CD4-positive, alpha-beta T cell (primary cell): ENCODE data around the gene TAF6L. TPM values are rescaled to one million over a fixed set of nuclear protein-coding genes. Genes with fewer than 3 reads are reported as not detected.
"Not testable (repeated sequence)": the region's sequence is repeated elsewhere in the genome, so short reads cannot be mapped to it uniquely, and the experiment has no call there.

ENCODE experiments used
- ATAC-seq: fragments of 200-7000 bp; cut with Tn5 transposase; one replicate; pipeline ENCODE4 v1.10.0; 2022; ENCODE audit warnings: mild to moderate bottlenecking; ENCODE audit not compliant: poor library complexity
- CTCF ChIA-PET: fragments of 350-600 bp; sonication (Branson Sonifier 250); formaldehyde crosslinking; loops from one replicate; lab custom pipeline; 2021; ENCODE audit warnings: antibody characterized with exemption, inconsistent platforms; lab: Charles Lee
- POLR2A ChIA-PET: fragments of 350-600 bp; sonication (Branson Sonifier 250); formaldehyde crosslinking; loops from one replicate; lab custom pipeline; 2021; ENCODE audit warnings: antibody characterized with exemption, inconsistent platforms; lab: Charles Lee
- DNase-seq, 14 experiments: peaks; one replicate each; pipeline ENCODE4 v3.0.0-alpha.2; 2013 to 2020; ENCODE audit warnings: mixed read lengths in 2 of 14
- H3K27ac ChIP-seq, 2 donors: one replicate each; pipeline versions ENCODE4 v1.5.1 to v1.7.0; 2013; ENCODE audit warnings: low read length in 2 of 2, low read depth in 1 of 2, mild to moderate bottlenecking in 1 of 2
- H3K27me3 ChIP-seq, 2 experiments: 1 replicate in 1 of 2; 2 replicates in 1 of 2; pipeline versions ENCODE4 v1.6.1 to v1.7.0; 2013; ENCODE audit warnings: low read length in 2 of 2, control low read depth in 1 of 2, mild to moderate bottlenecking in 1 of 2, moderate library complexity in 1 of 2; ENCODE audit not compliant: insufficient read depth in 2 of 2, control insufficient read depth in 1 of 2
- H3K36me3 ChIP-seq: one replicate; pipeline ENCODE4 v1.6.1; 2013; ENCODE audit warnings: low read length, control low read depth; ENCODE audit not compliant: insufficient read depth
- H3K4me1 ChIP-seq: one replicate; pipeline ENCODE4 v1.6.1; 2013; ENCODE audit warnings: low read length, control low read depth; ENCODE audit not compliant: insufficient read depth
- H3K4me3 ChIP-seq: one replicate; pipeline ENCODE4 v1.5.1; 2013; ENCODE audit warnings: mild to moderate bottlenecking, low read length, moderate library complexity
- H3K9me3 ChIP-seq, 2 experiments: 1 replicate in 1 of 2; 2 replicates in 1 of 2; pipeline versions ENCODE4 v1.6.1 to v1.7.0; 2013; ENCODE audit warnings: low read length in 2 of 2, mild to moderate bottlenecking in 2 of 2, control low read depth in 1 of 2, moderate library complexity in 1 of 2; ENCODE audit not compliant: control insufficient read depth in 1 of 2, insufficient read depth in 1 of 2
- H3K27ac Mint-ChIP-seq: one replicate; pipeline ENCODE4 v1.8.0; 2020; ENCODE audit warnings: mixed read lengths
- H3K27me3 Mint-ChIP-seq: one replicate; pipeline ENCODE4 v1.8.0; 2021; ENCODE audit warnings: mixed read lengths
- H3K36me3 Mint-ChIP-seq: one replicate; pipeline ENCODE4 v1.8.0; 2021; ENCODE audit warnings: low read depth, mixed read lengths
- H3K4me1 Mint-ChIP-seq: one replicate; pipeline ENCODE4 v1.8.0; 2021; ENCODE audit warnings: low read depth, mixed read lengths
- H3K4me3 Mint-ChIP-seq: one replicate; pipeline ENCODE4 v1.8.0; 2020; ENCODE audit warnings: mild to moderate bottlenecking, mixed read lengths
- H3K9me3 Mint-ChIP-seq: one replicate; pipeline ENCODE4 v1.8.0; 2020; ENCODE audit warnings: mixed read lengths
- intact Hi-C, 2 experiments: fragments of 100-400 bp; cut with DNase I in 1 of 2; cut with micrococcal nuclease in 1 of 2; formaldehyde crosslinking; loops; one replicate each; pipeline versions ENCODE4 v1.15.1 to v1.9.0; 2023 to 2025; cut with DNase I, micrococcal nuclease
- total RNA-seq, 174 experiments: library from RNA in 2 of 174; stranded (reverse) in 2 of 174; gene quantifications; one replicate each; pipeline ENCODE4 v1.2.3 and lab custom pipeline; 2021 to 2026
- TF ChIP-seq, protein P1 (sequence below): fragments of 200-600 bp; IDR thresholded peaks from one replicate; pipeline ENCODE4 v1.8.0; 2022; ENCODE audit warnings: antibody characterized with exemption, mild to moderate bottlenecking

TAF6L gene
- total RNA-seq, 2 experiments from 2014 or later, result 11.5 to 11.8 TPM

DNA sequence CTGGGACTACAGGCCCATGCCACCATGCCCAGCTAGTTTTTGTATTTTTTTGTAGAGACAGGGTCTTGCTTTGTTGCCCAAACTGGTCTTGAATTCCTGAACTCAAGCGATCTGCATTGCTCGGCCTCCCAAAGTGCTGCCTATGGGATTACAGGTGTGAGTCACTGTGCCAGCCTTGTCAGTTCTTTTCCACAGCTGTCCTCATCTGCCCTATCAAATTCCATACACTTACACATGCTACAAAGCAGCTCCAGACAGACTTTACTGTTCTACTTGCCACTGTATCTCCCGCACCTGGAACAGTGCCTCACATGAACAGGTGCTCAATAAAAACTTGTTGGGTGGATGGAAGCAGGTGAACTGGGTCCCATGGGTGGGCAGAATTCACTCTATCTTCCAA, 52.5 kb downstream of the TAF6L start:
- POLR2A ChIA-PET, result interaction anchor here (1.1 to 1.5 kb wide), 4 partner anchors 18 to 232 kb away, joined by 3 to 8 read pairs (median 6); partner anchors contain the start of genes NXF1 and TUT1
- Histone ChIP-seq H3K36me3 (peaks cover 84% of the 10 kb centered on the region), H3K27me3 (no peaks in the 10 kb centered on the region), H3K27ac (no peak overlapping the region), H3K9me3 (no peaks in the 10 kb centered on the region), H3K4me1 (peaks cover 14% of the 10 kb centered on the region), H3K4me3 (no peak overlapping the region)
- Mint-ChIP-seq H3K27ac (no peak overlapping the region), H3K4me1 (peaks cover 11% of the 10 kb centered on the region), H3K36me3 (peaks cover 80% of the 10 kb centered on the region), H3K9me3 (no peaks in the 10 kb centered on the region), H3K4me3 (no peak overlapping the region), H3K27me3 (no peaks in the 10 kb centered on the region)
- no peak for ATAC-seq
- no peak for DNase-seq
- TF ChIP-seq, protein P1, sequence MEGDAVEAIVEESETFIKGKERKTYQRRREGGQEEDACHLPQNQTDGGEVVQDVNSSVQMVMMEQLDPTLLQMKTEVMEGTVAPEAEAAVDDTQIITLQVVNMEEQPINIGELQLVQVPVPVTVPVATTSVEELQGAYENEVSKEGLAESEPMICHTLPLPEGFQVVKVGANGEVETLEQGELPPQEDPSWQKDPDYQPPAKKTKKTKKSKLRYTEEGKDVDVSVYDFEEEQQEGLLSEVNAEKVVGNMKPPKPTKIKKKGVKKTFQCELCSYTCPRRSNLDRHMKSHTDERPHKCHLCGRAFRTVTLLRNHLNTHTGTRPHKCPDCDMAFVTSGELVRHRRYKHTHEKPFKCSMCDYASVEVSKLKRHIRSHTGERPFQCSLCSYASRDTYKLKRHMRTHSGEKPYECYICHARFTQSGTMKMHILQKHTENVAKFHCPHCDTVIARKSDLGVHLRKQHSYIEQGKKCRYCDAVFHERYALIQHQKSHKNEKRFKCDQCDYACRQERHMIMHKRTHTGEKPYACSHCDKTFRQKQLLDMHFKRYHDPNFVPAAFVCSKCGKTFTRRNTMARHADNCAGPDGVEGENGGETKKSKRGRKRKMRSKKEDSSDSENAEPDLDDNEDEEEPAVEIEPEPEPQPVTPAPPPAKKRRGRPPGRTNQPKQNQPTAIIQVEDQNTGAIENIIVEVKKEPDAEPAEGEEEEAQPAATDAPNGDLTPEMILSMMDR, result no peak
- intact Hi-C loops, result no loop called here
- CTCF ChIA-PET, result interaction anchor here (0.6 kb wide), 1 partner anchor 1451 kb away, joined by 3 read pairs; no protein-coding TSS in a partner anchor

DNA sequence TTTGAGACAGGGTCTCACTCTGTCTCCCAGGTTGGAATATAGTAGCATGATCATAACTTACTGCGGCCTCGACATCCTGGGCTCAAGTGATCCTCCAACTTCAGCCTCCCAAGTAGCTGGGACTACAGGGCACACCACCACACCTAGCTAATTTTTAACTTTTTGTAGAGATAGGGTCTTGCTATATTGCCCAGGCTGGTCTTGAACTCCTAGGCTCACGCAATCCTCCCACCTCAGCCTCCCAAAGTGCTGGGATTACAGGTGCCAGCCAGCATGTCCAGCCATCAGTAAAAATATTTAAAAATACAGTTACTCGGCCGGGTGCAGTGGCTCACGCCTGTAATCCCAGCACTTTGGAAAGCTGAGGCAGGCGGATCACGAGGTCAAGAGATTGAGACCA, 56.9 kb downstream of the TAF6L start:
- H3K27ac Mint-ChIP-seq, H3K4me3 Mint-ChIP-seq, H3K27me3 ChIP-seq, intact Hi-C loops, H3K9me3 ChIP-seq, H3K27me3 Mint-ChIP-seq, ATAC-seq, H3K4me3 ChIP-seq, H3K9me3 Mint-ChIP-seq, DNase-seq, H3K27ac ChIP-seq: not testable (repeated sequence)
- POLR2A ChIA-PET, result interaction anchor here (0.8 to 4.4 kb wide), 7 partner anchors 12 to 119 kb away, joined by 3 to 39 read pairs (median 5); partner anchors contain the start of genes NXF1, WDR74 and ZBTB3
- peaks cover 46% of the 10 kb centered on the region for H3K4me1 ChIP-seq
- Mint-ChIP-seq H3K4me1 (peaks cover 34% of the 10 kb centered on the region), H3K36me3 (peaks cover 73% of the 10 kb centered on the region)
- peaks cover 50% of the 10 kb centered on the region for H3K36me3 ChIP-seq
- CTCF ChIA-PET, result interaction anchor here (0.8 to 3.4 kb wide), 2 partner anchors 16 to 41 kb away, joined by 4 to 20 read pairs; partner anchors contain the start of gene TMEM179B

DNA sequence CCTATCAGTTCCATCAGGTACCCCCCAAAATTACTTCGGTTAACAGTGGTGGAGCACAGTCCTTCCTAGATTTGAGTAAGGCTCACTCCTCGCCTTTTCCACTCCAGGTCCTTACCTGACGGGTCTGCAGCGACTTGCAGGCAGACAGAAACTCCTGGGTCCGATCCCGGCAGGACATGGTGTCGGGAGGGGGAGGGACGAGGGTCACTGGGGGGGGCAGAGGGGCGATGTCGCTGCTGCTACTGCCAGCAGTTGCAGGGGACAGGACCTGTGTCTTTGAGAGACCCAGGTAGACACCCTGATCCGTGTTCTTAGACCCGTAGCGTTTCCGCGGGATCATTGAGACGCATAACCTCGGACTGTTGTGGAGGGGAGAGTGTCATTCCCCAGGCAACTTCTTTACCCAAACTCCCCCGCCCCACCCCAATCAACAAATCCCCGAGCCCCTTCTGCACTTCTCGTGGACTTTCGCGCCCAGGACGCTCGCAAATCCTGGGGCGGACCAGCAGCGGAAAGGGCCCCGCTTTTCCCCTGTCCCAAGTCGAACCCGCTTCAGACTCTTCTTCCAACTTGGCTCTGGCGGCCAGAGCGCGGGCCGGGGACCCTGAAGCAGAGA, 59.8 kb downstream of the TAF6L start:
- no peaks in the 10 kb centered on the region for H3K9me3 Mint-ChIP-seq
- DNase-seq (peak in 1 of 14 experiments; percentile 44), ATAC-seq (no peak)
- H3K27me3 ChIP-seq, result no peaks in the 10 kb centered on the region
- H3K36me3 Mint-ChIP-seq, result peaks cover 68% of the 10 kb centered on the region
- H3K27ac Mint-ChIP-seq, result peak overlapping the region; percentile 95
- H3K4me3 Mint-ChIP-seq, result peak overlapping the region; percentile 92
- POLR2A ChIA-PET, result interaction anchor here (0.7 to 4.4 kb wide), 23 partner anchors 9 to 863 kb away, joined by 3 to 143 read pairs (median 7); partner anchors contain the start of genes HNRNPUL2, INTS5, NXF1 and POLR2G
- H3K9me3 ChIP-seq, result no peaks in the 10 kb centered on the region
- peaks cover 40% of the 10 kb centered on the region for H3K4me1 Mint-ChIP-seq
- peaks cover 44% of the 10 kb centered on the region for H3K4me1 ChIP-seq
- intact Hi-C loops, result loop anchor here (1.0 to 2.0 kb wide), 3 partner anchors 8 to 44 kb away; partner anchors contain the start of genes TMEM179B (in 1 of the 2) and WDR74 (in 1 of the 2)
- peak overlapping the region; percentile 95 to 97 for H3K27ac ChIP-seq
- no peaks in the 10 kb centered on the region for H3K27me3 Mint-ChIP-seq
- CTCF ChIA-PET, result interaction anchor here (1.1 to 4.6 kb wide), 5 partner anchors 10 to 50 kb away, joined by 4 to 41 read pairs (median 14); partner anchors contain the start of genes SLC3A2 and TMEM179B
- H3K36me3 ChIP-seq, result peaks cover 48% of the 10 kb centered on the region
- H3K4me3 ChIP-seq, result peak overlapping the region; percentile 86
- TF ChIP-seq, protein P1, result no peak
